Fibroblast of lung (primary cell): ENCODE measurements around the gene SDK1.

Source experiments
- EZH2 ChIP-seq: IDR thresholded peaks from 2 replicates; pipeline ENCODE4 v1.5.1; 2012; ENCODE audit warnings: low read length, control low read depth, mild to moderate bottlenecking; ENCODE audit errors: missing control alignments
- TF ChIP-seq, protein P1 (sequence below), 2 donors: IDR thresholded peaks in 1 of 2; conservative IDR thresholded peaks in 1 of 2; 1 replicate in 1 of 2; 2 replicates in 1 of 2; pipeline ENCODE4 v1.5.1; 2011 to 2012; ENCODE audit warnings: low read length in 2 of 2, control low read depth in 1 of 2, inconsistent platforms in 1 of 2, low read depth in 1 of 2, mild to moderate bottlenecking in 1 of 2

DNA sequence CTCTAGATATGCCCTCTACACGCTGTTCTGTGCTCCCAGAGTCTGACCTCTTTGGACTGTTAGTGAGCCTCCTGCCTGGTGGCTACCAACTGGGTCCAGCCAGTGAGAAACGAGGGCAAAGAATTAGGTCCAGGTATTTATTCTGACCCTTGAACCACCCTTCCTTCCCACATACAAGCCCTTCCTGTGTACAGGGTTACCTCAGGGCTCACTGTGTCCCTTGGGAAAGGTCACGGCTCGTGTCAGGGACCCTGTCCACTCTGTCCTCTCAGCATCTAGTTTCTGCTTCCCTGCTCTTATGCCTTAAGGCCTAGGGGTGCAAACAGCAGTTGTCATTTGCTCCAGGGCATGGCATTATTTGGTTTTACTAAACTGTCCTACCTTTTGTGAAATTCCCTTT is 180.4 kb downstream of the SDK1 start:
- no peak for TF ChIP-seq EZH2
- TF ChIP-seq, protein P1, sequence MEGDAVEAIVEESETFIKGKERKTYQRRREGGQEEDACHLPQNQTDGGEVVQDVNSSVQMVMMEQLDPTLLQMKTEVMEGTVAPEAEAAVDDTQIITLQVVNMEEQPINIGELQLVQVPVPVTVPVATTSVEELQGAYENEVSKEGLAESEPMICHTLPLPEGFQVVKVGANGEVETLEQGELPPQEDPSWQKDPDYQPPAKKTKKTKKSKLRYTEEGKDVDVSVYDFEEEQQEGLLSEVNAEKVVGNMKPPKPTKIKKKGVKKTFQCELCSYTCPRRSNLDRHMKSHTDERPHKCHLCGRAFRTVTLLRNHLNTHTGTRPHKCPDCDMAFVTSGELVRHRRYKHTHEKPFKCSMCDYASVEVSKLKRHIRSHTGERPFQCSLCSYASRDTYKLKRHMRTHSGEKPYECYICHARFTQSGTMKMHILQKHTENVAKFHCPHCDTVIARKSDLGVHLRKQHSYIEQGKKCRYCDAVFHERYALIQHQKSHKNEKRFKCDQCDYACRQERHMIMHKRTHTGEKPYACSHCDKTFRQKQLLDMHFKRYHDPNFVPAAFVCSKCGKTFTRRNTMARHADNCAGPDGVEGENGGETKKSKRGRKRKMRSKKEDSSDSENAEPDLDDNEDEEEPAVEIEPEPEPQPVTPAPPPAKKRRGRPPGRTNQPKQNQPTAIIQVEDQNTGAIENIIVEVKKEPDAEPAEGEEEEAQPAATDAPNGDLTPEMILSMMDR (conservative IDR thresholded peaks at IDR 0.05 in 1 of 2, IDR thresholded peaks at IDR 0.05 in 1 of 2; ENCODE audit: low read depth in 1 of 2, low read length in 2 of 2): no peak
